Adrenal gland (tissue), 12 donors: ENCODE measurements around the gene PSMB3. TPM values are rescaled to one million over a fixed set of nuclear protein-coding genes. Genes with fewer than 3 reads are reported as not detected.

ENCODE experiments used
- DNase-seq, 7 donors: peaks; one replicate each; pipeline ENCODE4 v3.0.0-alpha.2; 2019 to 2020
- H3K27ac ChIP-seq, 5 donors: fragments of 200-600 bp; sonication (generic) in 4 of 5; 1 replicate in 3 of 5; 2 replicates in 2 of 5; pipeline versions ENCODE4 v1.5.1 to v1.8.0; 2016 to 2020; ENCODE audit warnings: mild to moderate bottlenecking in 1 of 5
- H3K27me3 ChIP-seq: fragments of 200-600 bp; 2 replicates; pipeline ENCODE4 v1.8.0; 2021
- H3K36me3 ChIP-seq, 2 donors: fragments of 200-600 bp; replicated peaks in 1 of 2; 1 replicate in 1 of 2; 2 replicates in 1 of 2; pipeline versions ENCODE4 v1.5.1 to v1.8.0; 2018 to 2022
- H3K4me1 ChIP-seq, 2 donors: fragments of 200-600 bp; replicated peaks in 1 of 2; 1 replicate in 1 of 2; 2 replicates in 1 of 2; pipeline versions ENCODE4 v1.5.1 to v1.8.0; 2018 to 2021
- H3K4me3 ChIP-seq, 4 donors: fragments of 200-600 bp; sonication (generic) in 3 of 4; one replicate each; pipeline ENCODE4 v1.5.1; 2016 to 2018
- H3K9me3 ChIP-seq, 3 donors: fragments of 200-600 bp; sonication (generic) in 1 of 3; replicated peaks in 1 of 3; 1 replicate in 2 of 3; 2 replicates in 1 of 3; pipeline versions ENCODE4 v1.5.1 to v1.8.0; 2016 to 2021
- CTCF ChIP-seq, 6 experiments: fragments of 450-650 bp in 4 of 6; fragments of 200-600 bp in 2 of 6; sonication (generic) in 1 of 6; IDR thresholded peaks; 1 replicate in 5 of 6; 2 replicates in 1 of 6; pipeline versions ENCODE4 v1.5.1 to v1.8.0; 2016 to 2021; ENCODE audit warnings: antibody characterized with exemption in 6 of 6, mild to moderate bottlenecking in 2 of 6, moderate library complexity in 1 of 6
- POLR2A ChIP-seq, 2 donors: fragments of 450-650 bp; IDR thresholded peaks; one replicate each; pipeline ENCODE4 v1.6.1; 2017; ENCODE audit warnings: antibody characterized with exemption in 2 of 2, mild to moderate bottlenecking in 2 of 2, moderate library complexity in 1 of 2
- WGBS, 4 donors: extraction: QIAGEN DNeasy Blood & Tissue Kit in 2 of 4; methylation state at CpG; one replicate each; pipeline versions ENCODE4 v1.1.5 to v1.1.7; 2013 to 2017; 5-methylcytosine and 5-hydroxymethylcytosine counted together
- intact Hi-C, 2 donors: fragments of 100-400 bp; cut with DNase I; formaldehyde crosslinking; loops; one replicate each; pipeline versions ENCODE4 v1.14.1 to v1.15.0; 2022 to 2023
- polyA plus RNA-seq, 3 donors: library from polyadenylated mRNA; stranded (reverse); fragments of 200-250 nt in 2 of 3; fragments of 350-450 nt in 1 of 3; fragmentation: Illumina TruSeq in 1 of 3; extraction: RNeasy Lipid Tissue Mini Kit (QIAGEN cat#74804) in 1 of 3; gene quantifications; one replicate each; pipeline ENCODE4 v1.2.3, GENCODE V29; 2013 to 2014
- total RNA-seq, 9 donors: library from RNA; depleted of rRNA in 4 of 9; stranded (reverse); fragments of >200 nt in 4 of 9; fragments of 120-200 nt in 1 of 9; fragmentation: NEBNext Ultra II Directional in 1 of 9; extraction: Animal tissue kit (Norgen Biotek cat#: 25700) in 1 of 9; gene quantifications; one replicate each; pipeline versions ENCODE4 v1.1.0 to v1.2.4, GENCODE V29; 2013 to 2023
- donor health status: healthy with polysubstance abuse.
- donor health status: Bipolar disorder and iron deficiency.
- donor health status: DM: yes; HTN: yes; CAD: no.
- donor health status: DM: no; HTN: no; CAD: no.
- donor health status: DM: no; HTN: no; CAD: no.
- donor health status: DM: yes; HTN: yes; CAD: no.

The PSMB3 gene
- total and polyA plus RNA-seq, 12 donors = 138 to 556 (median 242) TPM

GRCh38 chr17:38738686-38739085 lies 13.9 kb upstream of the PSMB3 start:
- intact Hi-C loops = loop anchor here (5.0 kb wide), 2 partner anchors 61 to 66 kb away; partner anchors contain the start of gene EPOP (in 1 of the 2)
- H3K36me3 ChIP-seq = peaks cover 0 to 52% of the 10 kb centered on the region in 2 donors

GRCh38 chr17:38739305-38739704 lies 13.2 kb upstream of the PSMB3 start:
- no peak for DNase-seq
- Histone ChIP-seq H3K27me3 (no peaks in the 10 kb centered on the region), H3K4me1 (peaks cover 14 to 39% of the 10 kb centered on the region in 2 donors), H3K9me3 (no peaks in the 10 kb centered on the region), H3K27ac (no peak overlapping the region), H3K36me3 (peaks cover 0 to 46% of the 10 kb centered on the region in 2 donors), H3K4me3 (no peak overlapping the region)
- TF ChIP-seq CTCF (IDR thresholded peaks at IDR 0.05) = no peak
- no peak for TF ChIP-seq POLR2A (IDR thresholded peaks at IDR 0.05)
- WGBS, 4 donors = 83 to 91% (median 88%) methylated on average over 12 to 14 of the region's 14 CpGs
- intact Hi-C loops = loop anchor here (5.0 kb wide), 2 partner anchors 62 to 67 kb away; partner anchors contain the start of gene EPOP (in 1 of the 2)

More at GRCh38 chr17:38738686-38739085, 13.9 kb upstream of the PSMB3 start:
- 93 to 95% (median 95%) methylated on average over 16 of the region's 16 CpGs for WGBS, 4 donors
- H3K27me3 ChIP-seq = no peaks in the 10 kb centered on the region
- H3K27ac ChIP-seq = no peak overlapping the region
- no peak overlapping the region for H3K4me3 ChIP-seq
- H3K9me3 ChIP-seq = no peaks in the 10 kb centered on the region
- TF ChIP-seq CTCF (IDR thresholded peaks at IDR 0.05) = no peak
- no peak for TF ChIP-seq POLR2A (IDR thresholded peaks at IDR 0.05)
- peaks cover 17 to 41% of the 10 kb centered on the region in 2 donors for H3K4me1 ChIP-seq
- DNase-seq = peak in 1 of 7 donors; percentile 49

- 88 to 94% (median 89%) methylated on average over 8 to 19 of the region's 19 CpGs; no CpG with 5 or more reads in 1 of the 4 donors for WGBS, 4 donors
- Histone ChIP-seq H3K27me3 (no peaks in the 10 kb centered on the region), H3K4me3 (no peak overlapping the region), H3K4me1 (peaks cover 12 to 33% of the 10 kb centered on the region in 2 donors), H3K36me3 (peaks cover 0 to 44% of the 10 kb centered on the region in 2 donors), H3K27ac (no peak overlapping the region), H3K9me3 (no peaks in the 10 kb centered on the region)
- TF ChIP-seq POLR2A (IDR thresholded peaks at IDR 0.05) = no peak
- no peak for TF ChIP-seq CTCF (IDR thresholded peaks at IDR 0.05)
- intact Hi-C loops = no loop called here
- DNase-seq = no peak
Observed at GRCh38 chr17:38740044-38740443, 12.5 kb upstream of the PSMB3 start.

GRCh38 chr17:38740806-38741205 lies 11.7 kb upstream of the PSMB3 start:
- no peak for TF ChIP-seq POLR2A (IDR thresholded peaks at IDR 0.05)
- TF ChIP-seq CTCF (IDR thresholded peaks at IDR 0.05) = no peak
- Histone ChIP-seq H3K27me3 (no peaks in the 10 kb centered on the region), H3K4me1 (peaks cover 6 to 33% of the 10 kb centered on the region in 2 donors), H3K9me3 (no peaks in the 10 kb centered on the region), H3K27ac (peak overlapping the region in 1 of 5 donors; percentile 59), H3K36me3 (peaks cover 0 to 38% of the 10 kb centered on the region in 2 donors), H3K4me3 (no peak overlapping the region)
- WGBS, 4 donors = 64 to 75% (median 66%) methylated on average over 4 of the region's 4 CpGs
- no peak for DNase-seq
- intact Hi-C loops = no loop called here
